H1 (cell line): Measurements from ENCODE around the gene ALOX12. TPM values are rescaled to one million over a fixed set of nuclear protein-coding genes. Genes with fewer than 3 reads are reported as not detected.

Experiments
- CTCF ChIA-PET: fragments of 300-600 bp; sonication (Branson Sonifier 250); formaldehyde crosslinking; loops from one replicate; lab custom pipeline; 2021; ENCODE audit not compliant: partially characterized antibody; lab: Charles Lee
- POLR2A ChIA-PET: fragments of 300-600 bp; sonication (Branson Sonifier 250); formaldehyde crosslinking; loops from one replicate; lab custom pipeline; 2021; ENCODE audit warnings: inconsistent platforms; ENCODE audit not compliant: partially characterized antibody; lab: Charles Lee
- DNase-seq, 2 experiments: peaks; one replicate each; pipeline versions ENCODE4 v3.0.0 to v3.0.0-alpha.2; 2010 to 2022; ENCODE audit warnings: low spot score in 2 of 2, low read depth in 1 of 2, mixed read lengths in 1 of 2
- FAIRE-seq: peaks from 2 replicates; lab custom pipeline; 2011; peaks lifted over from hg19 to GRCh38; lab: Jason Lieb, UNC
- H2AFZ ChIP-seq: 2 replicates; pipeline ENCODE4 v1.8.1; 2012; ENCODE audit warnings: low read length, inconsistent platforms
- H2AK5ac ChIP-seq: 2 replicates; pipeline ENCODE4 v1.6.1; 2013; ENCODE audit warnings: low read depth, low read length
- H2BK120ac ChIP-seq: replicated peaks from 2 replicates; pipeline ENCODE3; 2013; ENCODE audit warnings: low read depth, low read length, inconsistent platforms
- H2BK12ac ChIP-seq: 2 replicates; pipeline ENCODE4 v1.6.1; 2013; ENCODE audit warnings: low read depth, low read length
- H2BK15ac ChIP-seq: 2 replicates; pipeline ENCODE4 v1.6.1; 2013; ENCODE audit warnings: low read length
- H2BK20ac ChIP-seq: 2 replicates; pipeline ENCODE4 v1.6.1; 2013; ENCODE audit warnings: low read length
- H2BK5ac ChIP-seq: 2 replicates; pipeline ENCODE4 v1.6.1; 2013; ENCODE audit warnings: low read depth, low read length
- H3K14ac ChIP-seq: 2 replicates; pipeline ENCODE4 v1.6.1; 2013; ENCODE audit warnings: inconsistent platforms; ENCODE audit not compliant: insufficient read length
- H3K18ac ChIP-seq: 2 replicates; pipeline ENCODE4 v1.6.1; 2013; ENCODE audit warnings: low read length; ENCODE audit errors: extremely low read depth
- H3K23ac ChIP-seq: 2 replicates; pipeline ENCODE4 v1.6.1; 2013; ENCODE audit warnings: inconsistent platforms; ENCODE audit not compliant: insufficient read length
- H3K23me2 ChIP-seq: 2 replicates; pipeline ENCODE4 v1.6.1; 2013; ENCODE audit warnings: low read depth, low read length
- H3K27ac ChIP-seq: 2 replicates; pipeline ENCODE4 v1.6.1; 2011; ENCODE audit warnings: low read depth, low read length, inconsistent platforms
- H3K27me3 ChIP-seq, 4 experiments: replicated peaks in 1 of 4; 1 replicate in 1 of 4; 2 replicates in 3 of 4; pipeline versions ENCODE4 v1.6.1 to v1.8.1; 2011 to 2013; ENCODE audit warnings: low read length in 3 of 4, mild to moderate bottlenecking in 3 of 4, inconsistent platforms in 2 of 4, mixed read lengths in 2 of 4, moderate library complexity in 1 of 4; ENCODE audit not compliant: control insufficient read depth in 3 of 4, insufficient read depth in 3 of 4; ENCODE audit errors: extremely low read depth in 1 of 4
- H3K36me3 ChIP-seq, 4 experiments: 2 replicates each; pipeline versions ENCODE4 v1.6.1 to v1.8.1; 2011 to 2013; ENCODE audit warnings: mild to moderate bottlenecking in 4 of 4, low read length in 3 of 4, moderate library complexity in 2 of 4, control low read depth in 1 of 4, inconsistent platforms in 1 of 4; ENCODE audit not compliant: insufficient read depth in 4 of 4, control insufficient read depth in 2 of 4
- H3K4ac ChIP-seq: replicated peaks from 2 replicates; pipeline ENCODE3; 2013; ENCODE audit warnings: low read length, low read depth, mixed read lengths, inconsistent platforms; ENCODE audit not compliant: insufficient read length
- H3K4me1 ChIP-seq, 4 experiments: replicated peaks in 1 of 4; 1 replicate in 1 of 4; 2 replicates in 3 of 4; pipeline versions ENCODE4 v1.6.1 to v1.8.1; 2011 to 2013; ENCODE audit warnings: low read length in 3 of 4, inconsistent platforms in 2 of 4, mixed read lengths in 1 of 4; ENCODE audit not compliant: insufficient read depth in 4 of 4, control insufficient read depth in 3 of 4
- H3K4me2 ChIP-seq, 2 experiments: 2 replicates each; pipeline versions ENCODE4 v1.6.1 to v1.8.1; 2011 to 2013; ENCODE audit warnings: low read depth in 2 of 2, low read length in 2 of 2, control low read depth in 1 of 2, inconsistent platforms in 1 of 2, mild to moderate bottlenecking in 1 of 2; ENCODE audit not compliant: insufficient read depth in 1 of 2
- H3K4me3 ChIP-seq, 4 experiments: fragments of 200-600, 300-600 bp in 1 of 4; sonication (generic), shearing (Covaris generic), sonication (Bioruptor Twin) in 1 of 4; 2 replicates each; pipeline versions ENCODE4 v1.5.1 to v1.8.1; 2011 to 2016; ENCODE audit warnings: low read length in 4 of 4, low read depth in 3 of 4, control low read depth in 2 of 4, inconsistent platforms in 2 of 4, mild to moderate bottlenecking in 2 of 4, mixed read lengths in 1 of 4, moderate library complexity in 1 of 4; ENCODE audit not compliant: insufficient read depth in 2 of 4; ENCODE audit errors: extremely low read depth in 1 of 4
- H3K56ac ChIP-seq: replicated peaks from 2 replicates; pipeline ENCODE3; 2013; ENCODE audit warnings: low read depth, mild to moderate bottlenecking, mixed read lengths, low read length, inconsistent platforms; ENCODE audit not compliant: insufficient read length
- H3K79me1 ChIP-seq: 2 replicates; pipeline ENCODE4 v1.6.1; 2013; ENCODE audit warnings: low read depth, low read length, control low read depth
- H3K79me2 ChIP-seq, 2 experiments: 2 replicates each; pipeline versions ENCODE4 v1.6.1 to v1.8.1; 2012 to 2013; ENCODE audit warnings: low read length in 2 of 2, mild to moderate bottlenecking in 2 of 2, inconsistent platforms in 1 of 2; ENCODE audit not compliant: insufficient read depth in 2 of 2, control insufficient read depth in 1 of 2
- H3K9ac ChIP-seq, 4 experiments: replicated peaks in 1 of 4; 1 replicate in 1 of 4; 2 replicates in 3 of 4; pipeline versions ENCODE4 v1.6.1 to v1.8.1; 2011 to 2013; ENCODE audit warnings: low read depth in 3 of 4, low read length in 3 of 4, control low read depth in 2 of 4, mild to moderate bottlenecking in 2 of 4, moderate library complexity in 2 of 4, inconsistent platforms in 1 of 4; ENCODE audit errors: extremely low read depth in 1 of 4
- H3K9me3 ChIP-seq, 2 experiments: 2 replicates each; pipeline versions ENCODE4 v1.6.1 to v1.8.1; 2012 to 2013; ENCODE audit warnings: mild to moderate bottlenecking in 2 of 2, moderate library complexity in 2 of 2, control low read depth in 1 of 2, inconsistent platforms in 1 of 2, low read depth in 1 of 2, low read length in 1 of 2, mixed read lengths in 1 of 2; ENCODE audit not compliant: insufficient read depth in 2 of 2
- H4K20me1 ChIP-seq, 2 experiments: replicated peaks in 1 of 2; 2 replicates each; pipeline versions ENCODE3 to v1.8.1; 2011 to 2013; ENCODE audit warnings: inconsistent platforms in 2 of 2, low read length in 2 of 2, mild to moderate bottlenecking in 1 of 2; ENCODE audit not compliant: insufficient read depth in 2 of 2, control insufficient read depth in 1 of 2
- H4K5ac ChIP-seq: 2 replicates; pipeline ENCODE4 v1.6.1; 2013; ENCODE audit warnings: low read length, low read depth, mixed read lengths, inconsistent platforms; ENCODE audit not compliant: insufficient read length
- H4K8ac ChIP-seq: 2 replicates; pipeline ENCODE4 v1.8.0; 2013; ENCODE audit warnings: mild to moderate bottlenecking, moderate library complexity, low read length, inconsistent platforms; ENCODE audit not compliant: insufficient read depth; ENCODE audit errors: extremely low read depth
- H4K91ac ChIP-seq: replicated peaks from 2 replicates; pipeline ENCODE3; 2013; ENCODE audit warnings: low read length, mixed read lengths, inconsistent platforms; ENCODE audit not compliant: insufficient read length
- ATF3 ChIP-seq: IDR thresholded peaks from 2 replicates; pipeline ENCODE4 v1.6.1; 2011; ENCODE audit warnings: low read depth, mild to moderate bottlenecking, low read length; ENCODE audit not compliant: insufficient read depth
- E2F6 ChIP-seq: IDR thresholded peaks from 2 replicates; pipeline ENCODE4 v1.6.1; 2012; ENCODE audit warnings: inconsistent platforms
- EZH2 ChIP-seq: fragments of 200-600 bp; sonication (generic); IDR thresholded peaks from 2 replicates; pipeline ENCODE4 v1.7.1; 2012; ENCODE audit warnings: low read depth, mild to moderate bottlenecking, moderate library complexity, low read length, inconsistent platforms; ENCODE audit not compliant: severe bottlenecking
- GTF2F1 ChIP-seq: IDR thresholded peaks from 2 replicates; pipeline ENCODE4 v1.6.1; 2012; ENCODE audit warnings: low read depth, low read length, improper control_type of control experiment, borderline replicate concordance
- HDAC6 ChIP-seq: IDR thresholded peaks from one replicate; pipeline ENCODE4 v1.7.1; 2012; ENCODE audit warnings: low read depth, mild to moderate bottlenecking, inconsistent platforms, low read length, moderate library complexity
- JUN ChIP-seq: IDR thresholded peaks from 2 replicates; pipeline ENCODE4 v1.6.1; 2011; ENCODE audit warnings: low read depth, mild to moderate bottlenecking, improper control_type of control experiment, low read length
- MAX ChIP-seq: IDR thresholded peaks from 2 replicates; pipeline ENCODE4 v1.6.1; 2012; ENCODE audit warnings: inconsistent platforms
- PHF8 ChIP-seq: fragments of 200-600 bp; sonication (generic); conservative IDR thresholded peaks from 2 replicates; pipeline ENCODE4 v1.7.1; 2012; ENCODE audit warnings: low read depth, mild to moderate bottlenecking, inconsistent platforms, low read length, moderate library complexity
- SP4 ChIP-seq: IDR thresholded peaks from 2 replicates; pipeline ENCODE4 v1.6.1; 2012; ENCODE audit warnings: low read length, inconsistent platforms
- WGBS, 2 experiments: shearing (Covaris generic) in 1 of 2; methylation state at CpG; one replicate each; pipeline versions ENCODE4 v1.1.6 to v1.1.7; 2013 to 2015; ENCODE audit warnings: low lambda C conversion rate in 2 of 2, mixed read lengths in 2 of 2, inconsistent platforms in 1 of 2, low coverage in 1 of 2, missing lambda C conversion rate in 1 of 2; ENCODE audit not compliant: insufficient replicate concordance in 2 of 2, insufficient coverage in 1 of 2, insufficient read length in 1 of 2; ENCODE audit errors: extremely low coverage in 1 of 2, missing lambda C conversion rate in 1 of 2; 5-methylcytosine and 5-hydroxymethylcytosine counted together
- polyA plus RNA-seq, 7 experiments: library from polyadenylated mRNA; depleted of rRNA in 3 of 7; stranded (reverse) in 5 of 7; unstranded in 2 of 7; fragments of >200 nt in 5 of 7; fragments of 200-250 nt in 2 of 7; gene quantifications; 1 replicate in 5 of 7; 2 replicates in 1 of 7; 4 replicates in 1 of 7; pipeline versions ENCODE4 v1.2.1 to v1.2.3, GENCODE V29; 2011 to 2013; ENCODE audit warnings: missing spikeins in 2 of 7, mixed read lengths in 2 of 7
- total RNA-seq: library from RNA; stranded (reverse); fragmentation: NEBNext Ultra II Directional; extraction: Animal tissue kit (Norgen Biotek cat#: 25700); gene quantifications from 2 replicates; pipeline ENCODE4 v1.2.1, GENCODE V29; 2021

The ALOX12 gene
- total and polyA plus RNA-seq, 2 of the 8 experiments (the other 6 are each of a cell fraction or from before 2014, with no cell fraction given): 1.4 to 2.0 TPM

GRCh38 chr17:7014261-7014994, 18.6 kb downstream of the ALOX12 start:
- Histone ChIP-seq H3K18ac (no peak overlapping the region; the same call in 1 of the 2 replicates), H2BK20ac (no peak overlapping the region), H3K23me2 (peaks cover 14% of the 10 kb centered on the region), H3K27ac (peak overlapping the region; percentile 59; the same call in 1 of the 2 replicates), H3K4me1 (peaks cover 0 to 23% (median 11%) of the 10 kb centered on the region in 4 experiments; a peak in 6 of 7 replicates), H4K20me1 (no peaks in the 10 kb centered on the region), H4K91ac (peak overlapping the region; percentile 34), H3K36me3 (peaks cover 0 to 4% (median 2%) of the 10 kb centered on the region in 4 experiments; a peak in 3 of 8 replicates), H3K56ac (peak overlapping the region; percentile 52), H3K79me2 (peaks cover 0 to 38% of the 10 kb centered on the region in 2 experiments; a peak in 3 of 4 replicates), H4K8ac (peak overlapping the region; percentile 91; the same call in 1 of the 2 replicates), H2AK5ac (no peak overlapping the region), H2BK12ac (no peak overlapping the region), H2AFZ (peak overlapping the region; percentile 42; the same call in 1 of the 2 replicates), H3K4me2 (peak overlapping the region; percentile 66 to 96), H3K79me1 (peaks cover 7% of the 10 kb centered on the region; the same call in 1 of the 2 replicates), H3K9me3 (no peaks in the 10 kb centered on the region), H4K5ac (peak overlapping the region; percentile 80), H2BK15ac (no peak overlapping the region), H3K9ac (peak overlapping the region; percentile 54 to 64 (median 56); a peak in 6 of 7 replicates), H2BK120ac (no peak overlapping the region), H3K23ac (no peak overlapping the region), H3K4ac (peak overlapping the region; percentile 86), H3K4me3 (peak overlapping the region; percentile 86 to 100 (median 88)), H2BK5ac (peak overlapping the region; percentile 75), H3K27me3 (no peaks in the 10 kb centered on the region), H3K14ac (no peak overlapping the region)
- FAIRE-seq (no peak), DNase-seq (peak; percentile 81 to 92)
- 5% methylated on average over 33 of the region's 75 CpGs; no CpG with 5 or more reads in 1 of the 2 experiments for WGBS, 2 experiments
- ChIA-PET POLR2A (interaction anchor here (0.9 to 1.3 kb wide), 2 partner anchors 9 to 101 kb away, joined by 3 read pairs; no protein-coding TSS in a partner anchor), CTCF (interaction anchor here (1.4 kb wide), 2 partner anchors 10 to 103 kb away, joined by 3 read pairs; no protein-coding TSS in a partner anchor)
- peak; percentile 57 for TF ChIP-seq MAX
- peak; percentile 51; the same call in 1 of the 2 replicates for TF ChIP-seq PHF8
- TF ChIP-seq E2F6: no peak
- no peak for TF ChIP-seq HDAC6
- no peak for TF ChIP-seq ATF3
- no peak for TF ChIP-seq SP4
- no peak for TF ChIP-seq GTF2F1
- no peak for TF ChIP-seq JUN
- TF ChIP-seq EZH2: no peak
